ENCODE data around the gene SLC12A2.

DNA sequence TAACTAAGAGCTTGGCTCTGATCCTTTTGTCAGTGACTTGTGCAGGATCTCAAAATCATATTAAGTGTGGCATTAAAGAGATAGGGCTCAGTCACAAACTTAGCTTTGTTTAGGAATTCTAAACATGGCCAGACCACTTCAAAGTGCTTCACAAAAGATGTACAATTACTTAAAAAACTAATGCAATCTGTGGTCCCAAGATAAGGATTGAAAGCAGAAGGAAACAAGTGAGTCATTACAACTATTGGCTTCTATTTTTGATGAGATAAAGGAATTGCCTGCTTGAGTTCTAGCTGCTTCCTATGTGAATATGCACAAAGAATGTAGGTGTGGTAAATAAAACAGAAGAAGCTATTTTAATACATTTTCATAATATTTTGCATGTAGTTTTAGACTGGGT lies 44.9 kb upstream of the SLC12A2 start:
- TF ChIP-seq CTCF (IDR thresholded peaks at IDR 0.05; ENCODE audit: low read depth, low read length) (no peak), EZH2phosphoT487 (IDR thresholded peaks at IDR 0.05; ENCODE audit: low read depth) (no peak)
